Prostate gland (tissue), 2 donors: ENCODE measurements around the gene CRYL1. TPM values are rescaled to one million over a fixed set of nuclear protein-coding genes. Genes with fewer than 3 reads are reported as not detected.

Experiments used
- DNase-seq: peaks from one replicate; pipeline ENCODE4 v3.0.0-alpha.2; 2019; ENCODE audit warnings: low spot score
- H3K27ac ChIP-seq, 2 donors: fragments of 200-600 bp; sonication (generic); 2 replicates each; pipeline ENCODE4 v1.5.1; 2017 to 2019
- H3K27me3 ChIP-seq: fragments of 200-600 bp; sonication (generic); replicated peaks from 2 replicates; pipeline ENCODE4 v1.5.1; 2019; ENCODE audit not compliant: insufficient read depth
- H3K36me3 ChIP-seq, 2 donors: fragments of 200-600 bp; sonication (generic); 1 replicate in 1 of 2; 2 replicates in 1 of 2; pipeline versions ENCODE4 v1.5.1 to v1.8.1; 2017 to 2019
- H3K4me1 ChIP-seq: fragments of 200-600 bp; sonication (generic); replicated peaks from 2 replicates; pipeline ENCODE4 v1.5.1; 2019
- H3K4me3 ChIP-seq, 2 donors: fragments of 200-600 bp; sonication (generic); 2 replicates each; pipeline ENCODE4 v1.5.1; 2017 to 2019
- H3K9me3 ChIP-seq: fragments of 200-600 bp; sonication (generic); 2 replicates; pipeline ENCODE4 v1.5.1; 2017
- POLR2A ChIP-seq: fragments of 450-650 bp; IDR thresholded peaks from one replicate; pipeline ENCODE4 v1.6.1; 2016; ENCODE audit warnings: antibody characterized with exemption, mild to moderate bottlenecking
- POLR2AphosphoS5 ChIP-seq: sonication (generic); formaldehyde crosslinking; IDR thresholded peaks from one replicate; pipeline ENCODE4 v1.6.1; 2017; ENCODE audit warnings: antibody characterized with exemption
- WGBS: methylation state at CpG from one replicate; pipeline ENCODE4 v1.1.5; 2018; 5-methylcytosine and 5-hydroxymethylcytosine counted together
- intact Hi-C: fragments of 100-400 bp; cut with DNase I; formaldehyde crosslinking; loops from one replicate; pipeline ENCODE4 v1.14.2; 2022
- total RNA-seq, 2 donors: library from RNA; depleted of rRNA; stranded (reverse); fragments of >200 nt; gene quantifications; one replicate each; pipeline ENCODE4 v1.1.0, GENCODE V29; 2016
- TF ChIP-seq, protein P1 (sequence below), 4 experiments: fragments of 200-600 bp in 2 of 4; fragments of 450-650 bp in 2 of 4; sonication (generic) in 2 of 4; IDR thresholded peaks; 1 replicate in 3 of 4; 2 replicates in 1 of 4; pipeline ENCODE4 v1.5.1; 2016 to 2019; ENCODE audit warnings: antibody characterized with exemption in 4 of 4, mild to moderate bottlenecking in 2 of 4, moderate library complexity in 2 of 4

The CRYL1 gene
- total RNA-seq, 2 donors from 2014 or later, result 35.3 to 75.5 TPM

DNA sequence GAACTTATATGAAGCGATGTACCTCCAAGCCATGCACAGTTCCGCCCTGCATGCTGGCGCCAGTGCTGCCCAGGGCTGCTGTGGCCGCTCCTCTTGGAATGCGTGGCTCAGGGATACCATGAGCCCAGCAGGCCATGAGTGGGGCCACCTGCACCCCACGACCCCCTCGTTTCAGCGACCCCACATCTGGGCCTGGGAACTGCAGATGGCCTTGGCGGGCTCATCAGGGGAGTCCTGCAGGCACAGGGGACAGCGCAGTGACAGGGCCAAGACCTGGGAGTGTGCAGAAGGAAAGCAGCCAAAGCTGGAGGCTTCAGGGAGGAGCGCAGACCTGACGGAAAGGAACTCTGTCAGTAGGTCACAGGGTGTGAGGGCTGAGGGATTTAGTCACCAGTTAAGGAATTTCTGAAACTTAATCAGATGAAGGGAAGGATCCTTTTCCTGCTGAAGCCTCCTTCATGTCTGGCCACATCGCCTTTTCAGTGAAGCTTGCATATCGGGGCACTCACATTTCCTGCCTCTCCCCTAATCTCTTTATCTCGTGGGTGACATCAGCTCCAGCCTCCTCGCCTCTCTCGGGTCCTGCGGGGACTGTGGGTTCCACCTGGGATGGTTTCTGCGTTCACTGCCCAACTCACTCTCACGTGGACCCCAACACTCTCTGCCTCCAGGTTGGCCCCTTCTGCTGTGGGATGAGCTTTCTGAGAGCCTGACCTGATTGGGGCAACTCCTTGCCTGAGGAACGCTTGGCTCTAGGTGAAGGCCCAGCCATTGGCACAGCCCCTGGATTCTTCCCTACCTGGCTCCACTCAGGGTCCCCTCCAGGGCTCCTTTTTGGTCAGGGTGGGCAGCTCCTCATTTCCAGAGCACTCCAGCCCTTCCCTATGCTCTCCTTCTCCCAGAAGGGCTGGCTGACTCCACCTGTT is 123.5 kb downstream of the CRYL1 start:
- no peak overlapping the region for H3K27ac ChIP-seq
- no peaks in the 10 kb centered on the region for H3K4me1 ChIP-seq
- no peaks in the 10 kb centered on the region for H3K9me3 ChIP-seq
- 74% methylated on average over 21 of the region's 21 CpGs for WGBS
- H3K27me3 ChIP-seq, result no peaks in the 10 kb centered on the region
- no peak for TF ChIP-seq POLR2AphosphoS5
- no peak for TF ChIP-seq POLR2A
- TF ChIP-seq, protein P1, sequence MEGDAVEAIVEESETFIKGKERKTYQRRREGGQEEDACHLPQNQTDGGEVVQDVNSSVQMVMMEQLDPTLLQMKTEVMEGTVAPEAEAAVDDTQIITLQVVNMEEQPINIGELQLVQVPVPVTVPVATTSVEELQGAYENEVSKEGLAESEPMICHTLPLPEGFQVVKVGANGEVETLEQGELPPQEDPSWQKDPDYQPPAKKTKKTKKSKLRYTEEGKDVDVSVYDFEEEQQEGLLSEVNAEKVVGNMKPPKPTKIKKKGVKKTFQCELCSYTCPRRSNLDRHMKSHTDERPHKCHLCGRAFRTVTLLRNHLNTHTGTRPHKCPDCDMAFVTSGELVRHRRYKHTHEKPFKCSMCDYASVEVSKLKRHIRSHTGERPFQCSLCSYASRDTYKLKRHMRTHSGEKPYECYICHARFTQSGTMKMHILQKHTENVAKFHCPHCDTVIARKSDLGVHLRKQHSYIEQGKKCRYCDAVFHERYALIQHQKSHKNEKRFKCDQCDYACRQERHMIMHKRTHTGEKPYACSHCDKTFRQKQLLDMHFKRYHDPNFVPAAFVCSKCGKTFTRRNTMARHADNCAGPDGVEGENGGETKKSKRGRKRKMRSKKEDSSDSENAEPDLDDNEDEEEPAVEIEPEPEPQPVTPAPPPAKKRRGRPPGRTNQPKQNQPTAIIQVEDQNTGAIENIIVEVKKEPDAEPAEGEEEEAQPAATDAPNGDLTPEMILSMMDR (IDR thresholded peaks at IDR 0.05), result no peak
- no peak overlapping the region for H3K4me3 ChIP-seq
- H3K36me3 ChIP-seq, result no peaks in the 10 kb centered on the region
- intact Hi-C loops, result no loop called here
- no peak for DNase-seq

DNA sequence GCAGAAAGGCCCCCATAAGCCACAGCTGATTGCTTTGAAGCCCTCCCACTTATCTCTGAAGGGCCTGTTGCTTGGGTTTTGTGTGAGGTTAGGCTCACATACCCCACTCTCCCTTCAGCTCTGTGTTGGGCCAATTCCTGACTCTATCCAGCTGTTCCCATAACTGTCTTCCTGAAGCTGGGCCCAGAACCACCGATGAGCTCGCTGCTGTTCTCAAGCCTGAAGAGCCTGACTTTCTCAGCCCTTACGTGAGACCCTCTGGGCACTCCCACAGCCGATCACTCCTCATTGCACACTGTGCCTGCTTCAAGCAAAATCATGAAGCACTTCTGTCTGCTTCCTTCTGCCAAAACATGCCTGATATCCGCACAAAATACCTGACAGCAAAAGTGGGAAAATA is 124.1 kb downstream of the CRYL1 start:
- H3K4me1 ChIP-seq, result no peaks in the 10 kb centered on the region
- WGBS, result 83% methylated on average over 5 of the region's 5 CpGs
- no peak overlapping the region for H3K27ac ChIP-seq
- H3K4me3 ChIP-seq, result no peak overlapping the region
- no peaks in the 10 kb centered on the region for H3K27me3 ChIP-seq
- TF ChIP-seq POLR2AphosphoS5 (no peak), POLR2A (no peak)
- TF ChIP-seq, protein P1 (IDR thresholded peaks at IDR 0.05), result no peak
- no peak for DNase-seq
- intact Hi-C loops, result no loop called here
- H3K9me3 ChIP-seq, result no peaks in the 10 kb centered on the region
- H3K36me3 ChIP-seq, result no peaks in the 10 kb centered on the region

DNA sequence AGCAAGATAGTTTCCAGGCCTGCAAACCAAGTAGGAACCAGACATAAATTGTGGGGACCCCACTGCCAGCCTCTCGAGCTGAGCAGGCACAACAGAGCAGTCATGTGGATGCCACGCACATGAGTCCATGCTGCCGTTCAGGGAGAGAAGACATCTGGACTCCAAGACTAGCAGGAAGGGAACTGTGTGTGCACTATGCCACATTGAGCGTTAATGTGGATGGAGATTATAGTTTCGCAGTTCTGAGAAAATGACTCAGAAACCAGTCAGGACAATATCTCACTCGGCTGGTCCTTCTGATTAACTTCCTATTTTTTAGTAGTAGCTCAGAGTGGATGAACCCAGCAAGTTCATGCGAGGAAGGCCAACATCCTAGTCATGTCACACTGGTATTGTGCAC is 124.9 kb downstream of the CRYL1 start:
- DNase-seq, result no peak
- H3K36me3 ChIP-seq, result no peaks in the 10 kb centered on the region
- intact Hi-C loops, result no loop called here
- no peaks in the 10 kb centered on the region for H3K27me3 ChIP-seq
- H3K4me3 ChIP-seq, result no peak overlapping the region
- TF ChIP-seq POLR2A, result no peak
- TF ChIP-seq, protein P1 (IDR thresholded peaks at IDR 0.05), result no peak
- TF ChIP-seq POLR2AphosphoS5, result no peak
- WGBS, result 65% methylated on average over 7 of the region's 7 CpGs
- H3K9me3 ChIP-seq, result no peaks in the 10 kb centered on the region
- H3K27ac ChIP-seq, result no peak overlapping the region
- H3K4me1 ChIP-seq, result no peaks in the 10 kb centered on the region

DNA sequence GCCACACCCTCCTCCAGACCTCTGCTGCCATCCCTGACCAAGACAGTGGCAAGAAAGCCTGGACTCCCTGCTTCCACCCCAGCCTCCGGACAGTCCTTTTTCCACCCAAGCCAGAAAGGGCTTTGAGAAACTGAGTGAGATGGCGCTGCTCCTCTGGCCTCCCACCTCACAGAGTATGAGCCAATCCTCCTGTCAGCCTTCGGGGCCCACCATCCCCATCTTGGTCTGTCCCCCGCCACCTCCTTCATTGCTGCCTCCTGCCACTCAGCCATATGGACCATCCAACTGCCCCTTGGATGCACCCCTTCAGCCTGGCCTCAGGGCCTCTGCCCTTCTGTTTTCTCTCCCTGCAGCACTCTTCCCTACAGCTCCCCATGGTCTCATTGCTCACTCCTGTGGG is 125.7 kb downstream of the CRYL1 start:
- DNase-seq, result no peak
- Histone ChIP-seq H3K27ac (no peak overlapping the region), H3K9me3 (no peaks in the 10 kb centered on the region), H3K4me1 (no peaks in the 10 kb centered on the region), H3K4me3 (no peak overlapping the region), H3K36me3 (no peaks in the 10 kb centered on the region), H3K27me3 (no peaks in the 10 kb centered on the region)
- intact Hi-C loops, result no loop called here
- no peak for TF ChIP-seq POLR2AphosphoS5
- WGBS, result 96% methylated on average over 4 of the region's 4 CpGs

DNA sequence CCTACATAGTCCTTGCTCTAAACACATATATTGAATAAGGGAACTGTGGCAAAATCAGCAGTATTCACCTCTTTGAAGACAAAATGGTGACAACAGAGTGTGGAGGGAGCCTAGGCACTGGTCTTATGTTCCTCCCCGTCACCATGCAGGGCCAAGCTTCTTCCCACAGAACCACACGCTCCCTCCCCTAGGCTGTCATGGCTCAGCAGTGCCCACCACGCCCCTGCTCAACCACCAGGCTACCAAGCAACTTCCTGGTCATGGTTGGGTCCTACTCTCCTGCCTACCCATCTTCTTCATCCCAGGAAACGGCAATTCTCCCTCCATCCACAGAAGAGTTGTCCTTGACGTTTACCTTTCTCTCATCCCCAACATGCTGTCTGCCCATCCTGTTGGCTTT is 126.1 kb downstream of the CRYL1 start:
- Histone ChIP-seq H3K27ac (no peak overlapping the region), H3K36me3 (no peaks in the 10 kb centered on the region), H3K4me3 (no peak overlapping the region), H3K9me3 (no peaks in the 10 kb centered on the region), H3K4me1 (no peaks in the 10 kb centered on the region), H3K27me3 (no peaks in the 10 kb centered on the region)
- no peak for DNase-seq
- no peak for TF ChIP-seq POLR2A
- no peak for TF ChIP-seq POLR2AphosphoS5
- TF ChIP-seq, protein P1 (IDR thresholded peaks at IDR 0.05), result no peak
- 95% methylated on average over 5 of the region's 5 CpGs for WGBS
- intact Hi-C loops, result no loop called here
